GM19099 (cell line): Measurements from ENCODE around the gene PIM3.

Experiments
- POLR2A ChIP-seq: IDR thresholded peaks from 3 replicates; pipeline ENCODE4 v1.6.1; 2011; ENCODE audit warnings: low read depth; ENCODE audit not compliant: insufficient read length; ENCODE audit errors: extremely low read depth

PIM3 gene

GRCh38 chr22:49972163-49973017 lies 11.8 kb downstream of the PIM3 start:
- no peak for TF ChIP-seq POLR2A

- no peak for TF ChIP-seq POLR2A
Measured at GRCh38 chr22:49973018-49973961, 12.7 kb downstream of the PIM3 start.

GRCh38 chr22:49975543-49976389 lies 15.2 kb downstream of the PIM3 start:
- no peak for TF ChIP-seq POLR2A

- TF ChIP-seq POLR2A, result no peak
Measured at GRCh38 chr22:49976439-49977175, 16.0 kb downstream of the PIM3 start.

- no peak for TF ChIP-seq POLR2A
Measured at GRCh38 chr22:49977578-49977977, 17.0 kb downstream of the PIM3 start.

- no peak for TF ChIP-seq POLR2A
Measured at GRCh38 chr22:49979587-49980264, 19.2 kb downstream of the PIM3 start.

- TF ChIP-seq POLR2A, result no peak
Measured at GRCh38 chr22:49983148-49984042, 22.8 kb downstream of the PIM3 start.

- TF ChIP-seq POLR2A, result no peak
Measured at GRCh38 chr22:49986325-49986724, 25.8 kb downstream of the PIM3 start.

GRCh38 chr22:49991167-49991566 lies 30.6 kb downstream of the PIM3 start:
- no peak for TF ChIP-seq POLR2A

- no peak for TF ChIP-seq POLR2A
Measured at GRCh38 chr22:49991907-49992533, 31.4 kb downstream of the PIM3 start.

- TF ChIP-seq POLR2A, result no peak
Measured at GRCh38 chr22:49992921-49993648, 32.5 kb downstream of the PIM3 start.
